GM23338 (cell line): ENCODE data around the gene NADK2.

ENCODE experiments used
- EZH2 ChIP-seq: fragments of 200-600 bp; sonication (generic); IDR thresholded peaks from one replicate; pipeline ENCODE4 v1.8.0; 2017; ENCODE audit warnings: antibody characterized with exemption, mild to moderate bottlenecking, low read depth; ENCODE audit not compliant: unreplicated experiment
- TF ChIP-seq, protein P1 (sequence below), 2 experiments: fragments of 200-600 bp in 1 of 2; sonication (generic) in 1 of 2; conservative IDR thresholded peaks; 2 replicates each; pipeline versions ENCODE4 v1.5.1 to v1.6.1; 2016 to 2017; ENCODE audit warnings: antibody characterized with exemption in 2 of 2, low read depth in 2 of 2, mild to moderate bottlenecking in 2 of 2, moderate library complexity in 1 of 2

GRCh38 chr5:36244076-36244475, 2.4 kb upstream of the NADK2 start:
- TF ChIP-seq, protein P1, sequence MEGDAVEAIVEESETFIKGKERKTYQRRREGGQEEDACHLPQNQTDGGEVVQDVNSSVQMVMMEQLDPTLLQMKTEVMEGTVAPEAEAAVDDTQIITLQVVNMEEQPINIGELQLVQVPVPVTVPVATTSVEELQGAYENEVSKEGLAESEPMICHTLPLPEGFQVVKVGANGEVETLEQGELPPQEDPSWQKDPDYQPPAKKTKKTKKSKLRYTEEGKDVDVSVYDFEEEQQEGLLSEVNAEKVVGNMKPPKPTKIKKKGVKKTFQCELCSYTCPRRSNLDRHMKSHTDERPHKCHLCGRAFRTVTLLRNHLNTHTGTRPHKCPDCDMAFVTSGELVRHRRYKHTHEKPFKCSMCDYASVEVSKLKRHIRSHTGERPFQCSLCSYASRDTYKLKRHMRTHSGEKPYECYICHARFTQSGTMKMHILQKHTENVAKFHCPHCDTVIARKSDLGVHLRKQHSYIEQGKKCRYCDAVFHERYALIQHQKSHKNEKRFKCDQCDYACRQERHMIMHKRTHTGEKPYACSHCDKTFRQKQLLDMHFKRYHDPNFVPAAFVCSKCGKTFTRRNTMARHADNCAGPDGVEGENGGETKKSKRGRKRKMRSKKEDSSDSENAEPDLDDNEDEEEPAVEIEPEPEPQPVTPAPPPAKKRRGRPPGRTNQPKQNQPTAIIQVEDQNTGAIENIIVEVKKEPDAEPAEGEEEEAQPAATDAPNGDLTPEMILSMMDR (conservative IDR thresholded peaks at IDR 0.05; ENCODE audit: low read depth in 2 of 2): no peak
- no peak for TF ChIP-seq EZH2
